WTC11 (cell line): ENCODE data around the gene NPAT. TPM values are rescaled to one million over a fixed set of nuclear protein-coding genes. Genes with fewer than 3 reads are reported as not detected.

Experiments used
- ATAC-seq: fragments of 200-7000 bp; cut with Tn5 transposase; 2 replicates; pipeline ENCODE4 v1.10.0; 2021; ENCODE audit warnings: mild to moderate bottlenecking, moderate library complexity
- CTCF ChIA-PET: fragments of 300-600 bp; sonication (Branson Sonifier 250); formaldehyde crosslinking; loops from one replicate; lab custom pipeline; 2021; ENCODE audit warnings: antibody characterized with exemption; lab: Charles Lee
- POLR2A ChIA-PET: fragments of 350-600 bp; sonication (Branson Sonifier 250); formaldehyde crosslinking; loops from one replicate; lab custom pipeline; 2021; ENCODE audit warnings: antibody characterized with exemption; lab: Charles Lee
- DNase-seq: peaks from one replicate; pipeline ENCODE4 v3.0.0; 2021; ENCODE audit warnings: low spot score
- H3K27ac Mint-ChIP-seq: 2 replicates; pipeline ENCODE4 v1.8.0; 2021; ENCODE audit warnings: mixed read lengths
- H3K27me3 Mint-ChIP-seq: 2 replicates; pipeline ENCODE4 v1.8.0; 2021; ENCODE audit warnings: low read depth, mild to moderate bottlenecking, moderate library complexity, mixed read lengths
- H3K36me3 Mint-ChIP-seq: 2 replicates; pipeline ENCODE4 v1.8.0; 2021; ENCODE audit warnings: mixed read lengths
- H3K4me1 Mint-ChIP-seq: 2 replicates; pipeline ENCODE4 v1.8.0; 2022; ENCODE audit warnings: mixed read lengths
- H3K4me3 Mint-ChIP-seq: 2 replicates; pipeline ENCODE4 v1.8.0; 2021; ENCODE audit warnings: mild to moderate bottlenecking, moderate library complexity, mixed read lengths
- H3K9me3 Mint-ChIP-seq: 2 replicates; pipeline ENCODE4 v1.8.0; 2021; ENCODE audit warnings: mixed read lengths
- ATF6 ChIP-seq: sonication (generic); formaldehyde crosslinking; IDR thresholded peaks from 2 replicates; pipeline ENCODE4 v1.8.1; 2023; ENCODE audit warnings: mild to moderate bottlenecking, missing genetic modification reagents
- CBFB ChIP-seq: sonication (generic); formaldehyde crosslinking; IDR thresholded peaks from 2 replicates; pipeline ENCODE4 v1.8.1; 2022; ENCODE audit warnings: mild to moderate bottlenecking, low read depth, missing genetic modification reagents
- E2F4 ChIP-seq: sonication (generic); formaldehyde crosslinking; IDR thresholded peaks from 2 replicates; pipeline ENCODE4 v1.8.1; 2022; ENCODE audit warnings: low read depth, mild to moderate bottlenecking, moderate library complexity, missing genetic modification reagents, borderline replicate concordance
- ETV6 ChIP-seq: sonication (generic); formaldehyde crosslinking; IDR thresholded peaks from 2 replicates; pipeline ENCODE4 v1.8.1; 2022; ENCODE audit warnings: mild to moderate bottlenecking, missing genetic modification reagents
- FOXJ3 ChIP-seq: sonication (generic); formaldehyde crosslinking; IDR thresholded peaks from 2 replicates; pipeline ENCODE4 v1.9.0; 2021; ENCODE audit warnings: missing genetic modification reagents, mild to moderate bottlenecking, borderline replicate concordance
- GABPB1 ChIP-seq: sonication (generic); formaldehyde crosslinking; IDR thresholded peaks from 2 replicates; pipeline ENCODE4 v1.8.1; 2023; ENCODE audit warnings: mild to moderate bottlenecking, missing genetic modification reagents
- IRF2 ChIP-seq: sonication (generic); formaldehyde crosslinking; IDR thresholded peaks from 2 replicates; pipeline ENCODE4 v1.8.0; 2022; ENCODE audit warnings: low read depth, missing genetic modification reagents, borderline replicate concordance
- JAZF1 ChIP-seq: fragments of 250-450 bp; sonication (Bioruptor Pico); IDR thresholded peaks from 2 replicates; pipeline ENCODE4 v1.9.0; 2021; ENCODE audit warnings: moderate library complexity, mild to moderate bottlenecking, inconsistent platforms
- KAT7 ChIP-seq: sonication (generic); formaldehyde crosslinking; IDR thresholded peaks from 2 replicates; pipeline ENCODE4 v1.8.1; 2023; ENCODE audit warnings: missing genetic modification reagents, mild to moderate bottlenecking, borderline replicate concordance
- MAX ChIP-seq: sonication (generic); formaldehyde crosslinking; IDR thresholded peaks from 2 replicates; pipeline ENCODE4 v1.8.0; 2022; ENCODE audit warnings: mild to moderate bottlenecking, missing genetic modification reagents
- NFE2L1 ChIP-seq: sonication (generic); formaldehyde crosslinking; IDR thresholded peaks from 2 replicates; pipeline ENCODE4 v1.8.1; 2023; ENCODE audit warnings: missing genetic modification reagents
- NR2C2 ChIP-seq: sonication (generic); formaldehyde crosslinking; IDR thresholded peaks from 2 replicates; pipeline ENCODE4 v1.8.0; 2022; ENCODE audit warnings: mild to moderate bottlenecking, missing genetic modification reagents
- OVOL2 ChIP-seq: fragments of 250-450 bp; sonication (Bioruptor Pico); IDR thresholded peaks from 2 replicates; pipeline ENCODE4 v1.9.0; 2021; ENCODE audit warnings: mild to moderate bottlenecking, borderline replicate concordance
- PRDM15 ChIP-seq: sonication (generic); formaldehyde crosslinking; IDR thresholded peaks from 2 replicates; pipeline ENCODE4 v1.8.0; 2022; ENCODE audit warnings: missing genetic modification reagents
- RORB ChIP-seq: fragments of 250-450 bp; sonication (Bioruptor Pico); IDR thresholded peaks from 2 replicates; pipeline ENCODE4 v1.9.0; 2021; ENCODE audit warnings: mild to moderate bottlenecking
- SMAD4 ChIP-seq: sonication (generic); formaldehyde crosslinking; IDR thresholded peaks from 2 replicates; pipeline ENCODE4 v1.8.0; 2022; ENCODE audit warnings: mild to moderate bottlenecking, missing genetic modification reagents
- SP1 ChIP-seq: sonication (generic); formaldehyde crosslinking; conservative IDR thresholded peaks from 2 replicates; pipeline ENCODE4 v1.8.1; 2022; ENCODE audit warnings: missing genetic modification reagents
- STAT6 ChIP-seq: sonication (generic); formaldehyde crosslinking; conservative IDR thresholded peaks from 2 replicates; pipeline ENCODE4 v1.8.1; 2023; ENCODE audit warnings: mild to moderate bottlenecking, low read depth, missing genetic modification reagents, moderate library complexity
- TP53 ChIP-seq: sonication (generic); formaldehyde crosslinking; IDR thresholded peaks from 2 replicates; pipeline ENCODE4 v1.8.1; 2023; ENCODE audit warnings: mild to moderate bottlenecking, missing genetic modification reagents
- USF1 ChIP-seq: sonication (generic); formaldehyde crosslinking; IDR thresholded peaks from 2 replicates; pipeline ENCODE4 v1.8.0; 2022; ENCODE audit warnings: mild to moderate bottlenecking, missing genetic modification reagents
- USF2 ChIP-seq: sonication (generic); formaldehyde crosslinking; IDR thresholded peaks from 2 replicates; pipeline ENCODE4 v1.8.1; 2023; ENCODE audit warnings: mild to moderate bottlenecking, missing genetic modification reagents, moderate library complexity
- ZBTB21 ChIP-seq: sonication (generic); formaldehyde crosslinking; IDR thresholded peaks from 2 replicates; pipeline ENCODE4 v1.8.1; 2023; ENCODE audit warnings: mild to moderate bottlenecking, missing genetic modification reagents, borderline replicate concordance
- ZBTB43 ChIP-seq: sonication (generic); formaldehyde crosslinking; IDR thresholded peaks from 2 replicates; pipeline ENCODE4 v1.8.1; 2023; ENCODE audit warnings: mild to moderate bottlenecking, missing genetic modification reagents
- ZNF138 ChIP-seq: sonication (generic); formaldehyde crosslinking; conservative IDR thresholded peaks from 2 replicates; pipeline ENCODE4 v1.8.1; 2022; ENCODE audit warnings: mild to moderate bottlenecking, moderate library complexity, missing genetic modification reagents
- ZNF232 ChIP-seq: sonication (generic); formaldehyde crosslinking; IDR thresholded peaks from 2 replicates; pipeline ENCODE4 v1.8.0; 2022; ENCODE audit warnings: mild to moderate bottlenecking, missing genetic modification reagents
- total RNA-seq: library from RNA; stranded (reverse); gene quantifications from 3 replicates; pipeline ENCODE4 v1.2.3, GENCODE V29; 2021

Gene NPAT
- total RNA-seq, 1 experiment from 2014 or later, result 17.2 TPM

- CTCF ChIA-PET, result no interaction called here
- Mint-ChIP-seq H3K27ac (no peak overlapping the region), H3K36me3 (peaks cover 63% of the 10 kb centered on the region), H3K4me1 (peaks cover 14% of the 10 kb centered on the region), H3K9me3 (peaks cover 15% of the 10 kb centered on the region), H3K27me3 (no peaks in the 10 kb centered on the region), H3K4me3 (no peak overlapping the region)
- DNase-seq (no peak), ATAC-seq (no peak)
- no peak for TF ChIP-seq TP53 (CRISPR knock-in tag)
- no peak for TF ChIP-seq FOXJ3
- no peak for TF ChIP-seq STAT6
- TF ChIP-seq ZBTB21 (CRISPR knock-in tag), result no peak
- no peak for TF ChIP-seq ZNF232
- TF ChIP-seq NR2C2, result no peak
- TF ChIP-seq RORB (CRISPR knock-in tag), result no peak
- no peak for TF ChIP-seq USF1 (CRISPR knock-in tag)
- TF ChIP-seq PRDM15 (CRISPR knock-in tag), result no peak
- TF ChIP-seq SP1, result no peak
- POLR2A ChIA-PET, result interaction anchor here (1.5 kb wide), 1 partner anchor 17 kb away, joined by 5 read pairs; the partner anchor contains the start of genes ATM and NPAT
These were observed 16.3 kb downstream of the NPAT start for GRCh38 chr11:108206171-108206570.

- CTCF ChIA-PET, result no interaction called here
- peaks cover 25% of the 10 kb centered on the region for H3K4me1 Mint-ChIP-seq
- H3K36me3 Mint-ChIP-seq, result peaks cover 53% of the 10 kb centered on the region
- no peak overlapping the region for H3K4me3 Mint-ChIP-seq
- no peaks in the 10 kb centered on the region for H3K27me3 Mint-ChIP-seq
- POLR2A ChIA-PET, result no interaction called here
- ATAC-seq, result no peak
- no peak overlapping the region for H3K27ac Mint-ChIP-seq
- DNase-seq, result no peak
- H3K9me3 Mint-ChIP-seq, result peaks cover 15% of the 10 kb centered on the region
- TF ChIP-seq ZNF138 (CRISPR knock-in tag) (no peak), IRF2 (no peak), USF2 (no peak), E2F4 (CRISPR knock-in tag) (no peak), CBFB (CRISPR knock-in tag) (no peak), GABPB1 (CRISPR knock-in tag) (no peak), ZBTB43 (CRISPR knock-in tag) (no peak), OVOL2 (no peak), JAZF1 (CRISPR knock-in tag) (no peak), SMAD4 (no peak), ATF6 (CRISPR knock-in tag) (no peak), MAX (CRISPR knock-in tag) (no peak), NFE2L1 (CRISPR knock-in tag) (no peak), ETV6 (CRISPR knock-in tag) (no peak), KAT7 (CRISPR knock-in tag) (no peak)
These were observed 17.4 kb downstream of the NPAT start for GRCh38 chr11:108204929-108205499.
